HepG2 (cell line): ENCODE measurements around the gene LYPD4. TPM values are rescaled to one million over a fixed set of nuclear protein-coding genes. Genes with fewer than 3 reads are reported as not detected.

Source experiments
- ARNTL ChIP-seq: sonication (generic); formaldehyde crosslinking; IDR thresholded peaks from 2 replicates; pipeline ENCODE4 v1.4.0; 2020; ENCODE audit warnings: mild to moderate bottlenecking, missing genetic modification reagents
- CEBPZ ChIP-seq: IDR thresholded peaks from 2 replicates; pipeline ENCODE4 v1.6.1; 2012; ENCODE audit warnings: low read length, improper control_type of control experiment
- DZIP1 ChIP-seq: sonication (generic); formaldehyde crosslinking; IDR thresholded peaks from 2 replicates; pipeline ENCODE4 v1.5.0; 2020; ENCODE audit warnings: mild to moderate bottlenecking, missing genetic modification reagents
- EP300 ChIP-seq, 3 experiments: sonication (generic) in 1 of 3; formaldehyde crosslinking in 1 of 3; IDR thresholded peaks; 2 replicates each; pipeline versions ENCODE4 v1.5.1 to v1.6.1; 2011 to 2020; ENCODE audit warnings: low read depth in 2 of 3, low read length in 2 of 3, borderline replicate concordance in 1 of 3, improper control_type of control experiment in 1 of 3, mild to moderate bottlenecking in 1 of 3, missing genetic modification reagents in 1 of 3, moderate library complexity in 1 of 3
- IRF9 ChIP-seq: sonication (generic); formaldehyde crosslinking; IDR thresholded peaks from 2 replicates; pipeline ENCODE4 v1.8.0; 2022; ENCODE audit warnings: missing genetic modification reagents, mild to moderate bottlenecking, borderline replicate concordance
- KDM4B ChIP-seq: sonication (generic); formaldehyde crosslinking; IDR thresholded peaks from 2 replicates; pipeline ENCODE4 v1.4.0; 2020; ENCODE audit warnings: missing genetic modification reagents
- KDM6A ChIP-seq: IDR thresholded peaks from 2 replicates; pipeline ENCODE4 v1.6.1; 2016; ENCODE audit warnings: low read depth
- PAF1 ChIP-seq: IDR thresholded peaks from 2 replicates; pipeline ENCODE4 v1.6.1; 2016; ENCODE audit warnings: missing genetic modification reagents, missing compliant biosample characterization
- SSRP1 ChIP-seq: IDR thresholded peaks from 2 replicates; pipeline ENCODE4 v1.6.1; 2016; ENCODE audit warnings: control low read depth
- THYN1 ChIP-seq: sonication (generic); formaldehyde crosslinking; IDR thresholded peaks from 2 replicates; pipeline ENCODE4 v1.8.1; 2023; ENCODE audit warnings: low read depth, mild to moderate bottlenecking, moderate library complexity, missing genetic modification reagents, borderline replicate concordance
- ZFP62 ChIP-seq: sonication (generic); formaldehyde crosslinking; IDR thresholded peaks from 2 replicates; pipeline ENCODE4 v1.4.0; 2020; ENCODE audit warnings: missing genetic modification reagents
- ZNF207 ChIP-seq: fragments of 450-650 bp; IDR thresholded peaks from 2 replicates; pipeline ENCODE4 v1.6.1; 2016; ENCODE audit warnings: antibody characterized with exemption, borderline replicate concordance
- ZNF619 ChIP-seq: sonication (generic); formaldehyde crosslinking; IDR thresholded peaks from 2 replicates; pipeline ENCODE4 v1.4.0; 2020; ENCODE audit warnings: mild to moderate bottlenecking, missing genetic modification reagents
- ZSCAN29 ChIP-seq: sonication (generic); formaldehyde crosslinking; conservative IDR thresholded peaks from 2 replicates; pipeline ENCODE4 v1.4.0; 2020; ENCODE audit warnings: mild to moderate bottlenecking, missing genetic modification reagents
- polyA plus RNA-seq, 8 experiments: library from polyadenylated mRNA; depleted of rRNA in 3 of 8; stranded (reverse) in 7 of 8; unstranded in 1 of 8; fragments of >200 nt; fragmentation: Illumina TruSeq in 4 of 8; extraction: Trizol in 4 of 8; gene quantifications; 2 replicates each; pipeline versions ENCODE4 v1.2.1 to v1.2.3, GENCODE V29; 2011 to 2016; ENCODE audit warnings: low read depth in 4 of 8, missing spikeins in 1 of 8, mixed read lengths in 1 of 8; ENCODE audit not compliant: insufficient read depth in 1 of 8
- total RNA-seq, 5 experiments: library from RNA; depleted of rRNA; stranded (reverse); fragments of >200 nt; fragmentation: Illumina TruSeq; extraction: Trizol; gene quantifications; 2 replicates each; pipeline ENCODE4 v1.2.3, GENCODE V29; 2016; ENCODE audit warnings: low read depth in 1 of 5
- TF ChIP-seq, protein P1 (sequence below): IDR thresholded peaks from 2 replicates; pipeline ENCODE4 v1.6.1; 2012; ENCODE audit warnings: inconsistent platforms
- TF ChIP-seq, protein P2 (sequence below): IDR thresholded peaks from 2 replicates; pipeline ENCODE4 v1.6.1; 2018; ENCODE audit warnings: missing genetic modification reagents
- TF ChIP-seq, protein P3 (sequence below): sonication (generic); formaldehyde crosslinking; IDR thresholded peaks from 2 replicates; pipeline ENCODE4 v1.5.1; 2020; ENCODE audit warnings: mild to moderate bottlenecking, missing genetic modification reagents

LYPD4 gene
- total and polyA plus RNA-seq, 2 of the 13 experiments (the other 11 are each of a cell fraction or from before 2014, with no cell fraction given) = not detected

DNA sequence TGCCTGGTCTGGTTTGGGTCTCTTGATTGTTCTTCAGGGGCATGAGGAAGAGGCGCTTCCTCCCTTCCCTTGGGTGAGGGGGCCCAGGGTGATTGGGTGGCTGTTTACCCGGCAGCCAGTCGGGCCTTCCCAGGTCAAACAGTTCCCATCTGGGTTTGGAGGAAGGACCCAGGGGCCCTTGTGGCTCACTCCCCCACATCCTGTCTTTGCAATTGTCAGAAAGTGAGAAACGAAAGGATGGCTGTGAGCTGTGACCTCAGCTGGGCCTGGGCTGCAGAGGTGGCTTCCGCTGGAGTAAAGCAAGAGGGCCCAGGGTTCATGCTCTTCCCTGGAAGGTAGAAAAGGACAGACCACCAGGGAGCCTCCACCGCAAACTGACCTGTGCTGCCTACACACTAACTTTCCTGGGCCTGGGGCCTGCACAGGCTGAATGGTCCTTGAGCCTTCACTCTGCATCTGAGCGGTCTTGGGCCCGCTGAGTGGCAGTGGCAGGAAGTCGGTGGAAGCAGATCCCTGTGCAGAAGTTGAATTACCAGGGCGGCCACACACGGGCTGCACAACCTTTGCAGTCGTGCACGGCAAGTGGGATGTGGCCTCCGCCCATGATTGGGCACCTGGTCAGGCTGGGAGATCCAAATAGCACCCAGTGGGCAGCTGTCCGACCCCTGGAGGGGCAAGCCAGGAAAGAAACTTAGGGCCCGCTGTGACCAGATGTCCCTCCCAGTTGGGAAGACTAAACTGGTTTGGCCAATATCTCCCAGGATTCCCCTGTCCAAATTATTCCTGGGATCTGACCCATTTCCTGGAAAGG lies 27.3 kb upstream of the LYPD4 start (continued):
- peak; percentile 88; the same call in 1 of the 2 replicates for TF ChIP-seq PAF1 (CRISPR knock-in tag)
- no peak for TF ChIP-seq ZNF619 (CRISPR knock-in tag)
- TF ChIP-seq, protein P1, sequence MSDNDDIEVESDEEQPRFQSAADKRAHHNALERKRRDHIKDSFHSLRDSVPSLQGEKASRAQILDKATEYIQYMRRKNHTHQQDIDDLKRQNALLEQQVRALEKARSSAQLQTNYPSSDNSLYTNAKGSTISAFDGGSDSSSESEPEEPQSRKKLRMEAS = no peak; the same call in 1 of the 2 replicates
- TF ChIP-seq SSRP1 (CRISPR knock-in tag) = peak; percentile 94
- TF ChIP-seq THYN1 (CRISPR knock-in tag) = no peak
- TF ChIP-seq ARNTL (CRISPR knock-in tag) = no peak
- no peak for TF ChIP-seq CEBPZ
- TF ChIP-seq, protein P2, sequence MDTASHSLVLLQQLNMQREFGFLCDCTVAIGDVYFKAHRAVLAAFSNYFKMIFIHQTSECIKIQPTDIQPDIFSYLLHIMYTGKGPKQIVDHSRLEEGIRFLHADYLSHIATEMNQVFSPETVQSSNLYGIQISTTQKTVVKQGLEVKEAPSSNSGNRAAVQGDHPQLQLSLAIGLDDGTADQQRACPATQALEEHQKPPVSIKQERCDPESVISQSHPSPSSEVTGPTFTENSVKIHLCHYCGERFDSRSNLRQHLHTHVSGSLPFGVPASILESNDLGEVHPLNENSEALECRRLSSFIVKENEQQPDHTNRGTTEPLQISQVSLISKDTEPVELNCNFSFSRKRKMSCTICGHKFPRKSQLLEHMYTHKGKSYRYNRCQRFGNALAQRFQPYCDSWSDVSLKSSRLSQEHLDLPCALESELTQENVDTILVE (CRISPR knock-in tag) = no peak
- TF ChIP-seq EP300 (IDR thresholded peaks at IDR 0.05; ENCODE audit: low read depth in 2 of 2, low read length in 2 of 2) = no peak
- TF ChIP-seq EP300 (CRISPR knock-in tag; IDR thresholded peaks at IDR 0.05; ENCODE audit: borderline replicate concordance) = no peak
- no peak for TF ChIP-seq IRF9
- TF ChIP-seq, protein P3, sequence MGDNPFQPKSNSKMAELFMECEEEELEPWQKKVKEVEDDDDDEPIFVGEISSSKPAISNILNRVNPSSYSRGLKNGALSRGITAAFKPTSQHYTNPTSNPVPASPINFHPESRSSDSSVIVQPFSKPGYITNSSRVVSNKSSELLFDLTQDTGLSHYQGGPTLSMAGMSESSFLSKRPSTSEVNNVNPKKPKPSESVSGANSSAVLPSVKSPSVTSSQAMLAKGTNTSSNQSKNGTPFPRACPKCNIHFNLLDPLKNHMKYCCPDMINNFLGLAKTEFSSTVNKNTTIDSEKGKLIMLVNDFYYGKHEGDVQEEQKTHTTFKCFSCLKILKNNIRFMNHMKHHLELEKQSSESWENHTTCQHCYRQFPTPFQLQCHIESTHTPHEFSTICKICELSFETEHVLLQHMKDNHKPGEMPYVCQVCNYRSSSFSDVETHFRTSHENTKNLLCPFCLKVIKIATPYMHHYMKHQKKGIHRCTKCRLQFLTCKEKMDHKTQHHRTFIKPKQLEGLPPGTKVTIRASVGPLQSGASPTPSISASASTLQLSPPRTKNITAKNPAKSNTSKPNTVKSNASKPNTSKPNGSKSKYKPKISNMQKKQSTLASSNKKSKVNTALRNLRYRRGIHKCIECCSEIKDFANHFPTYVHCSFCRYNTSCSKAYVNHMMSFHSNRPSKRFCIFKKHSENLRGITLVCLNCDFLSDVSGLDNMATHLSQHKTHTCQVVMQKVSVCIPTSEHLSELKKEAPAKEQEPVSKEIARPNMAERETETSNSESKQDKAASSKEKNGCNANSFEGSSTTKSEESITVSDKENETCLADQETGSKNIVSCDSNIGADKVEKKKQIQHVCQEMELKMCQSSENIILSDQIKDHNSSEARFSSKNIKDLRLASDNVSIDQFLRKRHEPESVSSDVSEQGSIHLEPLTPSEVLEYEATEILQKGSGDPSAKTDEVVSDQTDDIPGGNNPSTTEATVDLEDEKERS (CRISPR knock-in tag) = no peak
- TF ChIP-seq DZIP1 (CRISPR knock-in tag) = no peak
- no peak for TF ChIP-seq ZSCAN29
- no peak for TF ChIP-seq KDM4B (CRISPR knock-in tag)
- TF ChIP-seq ZNF207 = no peak
- TF ChIP-seq ZFP62 (CRISPR knock-in tag) = no peak
- TF ChIP-seq KDM6A (CRISPR knock-in tag) = no peak
